Measurements from ENCODE around the gene CNGB1.

Gene CNGB1

DNA sequence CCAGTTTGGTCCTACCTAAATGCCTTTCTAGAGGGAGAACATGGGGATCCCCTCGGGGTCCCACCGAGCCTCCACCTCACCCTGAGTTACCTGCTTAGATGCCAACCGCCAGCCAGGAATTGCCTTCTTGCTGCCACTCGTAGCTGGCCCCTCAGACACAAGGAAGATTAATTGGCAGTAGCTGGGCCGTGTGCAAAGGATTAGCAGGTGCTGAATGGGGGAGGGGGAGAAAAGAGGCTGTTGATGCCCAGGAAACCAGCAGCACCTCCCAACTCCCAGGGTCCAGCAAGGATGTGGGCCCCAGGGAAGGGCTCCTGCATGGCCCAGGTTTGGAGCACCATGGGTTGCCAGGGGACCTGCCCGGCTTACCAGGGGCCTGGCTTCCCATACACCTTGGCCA, at the start of gene CNGB1:
Gene CNGB1, minus strand, starts transcription at position 159 of the 400 bp plus-strand sequence. CDS start 3,842 bp downstream, outside the sequence.
- Histone ChIP-seq H3F3A (ENCODE audit: insufficient read depth, low read length) (no peaks in the 10 kb centered on the region), H2AFZ (ENCODE audit: low read length) (no peak within 1 kb of the TSS), H3K36me3 (ENCODE audit: insufficient read depth, low read length) (no peaks in the 10 kb centered on the region), H4K20me1 (ENCODE audit: insufficient read depth, low read length) (no peaks in the 10 kb centered on the region), H3K27me3 (ENCODE audit: insufficient read depth, low read length) (no peaks in the 10 kb centered on the region), H3K4me1 (ENCODE audit: insufficient read depth, low read length, severe bottlenecking) (no peaks in the 10 kb centered on the region), H3K9me2 (ENCODE audit: low read depth, low read length) (no peaks in the 10 kb centered on the region), H3K27ac (ENCODE audit: low read depth, low read length, poor library complexity, severe bottlenecking) (no peak within 1 kb of the TSS), H3K4me3 (ENCODE audit: low read depth, low read length, poor library complexity, severe bottlenecking) (no peak within 1 kb of the TSS), H3K9ac (ENCODE audit: low read length) (no peak within 1 kb of the TSS), H3K9me3 (ENCODE audit: low read length) (no peaks in the 10 kb centered on the region), H3K4me2 (ENCODE audit: low read length) (no peak within 1 kb of the TSS), H3K79me2 (ENCODE audit: insufficient read depth, low read length) (no peaks in the 10 kb centered on the region)
- TF ChIP-seq EZH2 (IDR thresholded peaks at IDR 0.05; ENCODE audit: borderline replicate concordance, low read length) (no peak), CTCF (IDR thresholded peaks at IDR 0.05; ENCODE audit: low read length) (no peak)

DNA sequence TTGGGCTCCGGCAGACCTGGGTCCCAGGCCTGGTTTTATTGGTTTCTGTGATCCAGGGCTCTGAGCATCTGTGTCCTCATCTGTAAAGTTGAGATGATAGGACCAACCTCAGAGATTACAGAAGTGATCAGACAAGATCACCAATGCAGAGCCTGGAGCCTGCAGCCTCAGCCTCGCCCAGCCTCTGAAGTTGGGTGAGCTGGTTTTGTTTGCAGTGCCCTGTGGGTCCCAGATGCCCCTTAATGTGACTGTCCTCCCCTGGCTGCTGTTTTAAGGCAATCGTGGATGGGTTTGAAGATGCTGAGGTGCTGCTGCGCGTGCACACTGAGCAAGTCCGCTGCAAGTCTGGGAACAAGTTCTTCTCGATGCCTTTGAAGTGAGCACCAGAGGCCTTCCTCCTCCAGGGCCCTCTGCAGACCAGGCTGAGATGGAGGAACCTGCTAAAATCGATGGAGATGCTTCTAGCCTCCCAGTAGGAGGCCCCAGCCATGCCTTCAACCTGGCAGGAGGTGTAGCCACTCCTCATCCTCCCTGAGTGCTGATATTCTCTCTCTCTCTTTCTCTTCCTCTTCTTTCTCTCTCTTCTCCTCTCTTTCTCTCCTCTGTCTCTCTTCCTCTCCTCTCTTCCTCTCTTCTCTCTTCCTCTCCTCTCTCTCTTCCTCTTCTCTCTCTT, 49.1 kb upstream of the CNGB1 start:
- Histone ChIP-seq H3K9me2 (ENCODE audit: low read depth, low read length) (no peaks in the 10 kb centered on the region), H3K4me3 (ENCODE audit: low read depth, low read length, poor library complexity, severe bottlenecking) (no peak overlapping the region), H2AFZ (ENCODE audit: low read length) (no peak overlapping the region), H3K4me2 (ENCODE audit: low read length) (no peak overlapping the region), H3K27ac (ENCODE audit: low read depth, low read length, poor library complexity, severe bottlenecking) (no peak overlapping the region), H3K27me3 (ENCODE audit: insufficient read depth, low read length) (no peaks in the 10 kb centered on the region), H3K79me2 (ENCODE audit: insufficient read depth, low read length) (no peaks in the 10 kb centered on the region), H3F3A (ENCODE audit: insufficient read depth, low read length) (no peaks in the 10 kb centered on the region), H4K20me1 (ENCODE audit: insufficient read depth, low read length) (no peaks in the 10 kb centered on the region), H3K9ac (ENCODE audit: low read length) (no peak overlapping the region), H3K9me3 (ENCODE audit: low read length) (no peaks in the 10 kb centered on the region), H3K4me1 (ENCODE audit: insufficient read depth, low read length, severe bottlenecking) (peaks cover 7% of the 10 kb centered on the region), H3K36me3 (ENCODE audit: insufficient read depth, low read length) (peaks cover 16% of the 10 kb centered on the region; the same call in 1 of the 2 replicates)
- TF ChIP-seq CTCF (IDR thresholded peaks at IDR 0.05; ENCODE audit: low read length): no peak
- TF ChIP-seq EZH2 (IDR thresholded peaks at IDR 0.05; ENCODE audit: borderline replicate concordance, low read length): no peak

DNA sequence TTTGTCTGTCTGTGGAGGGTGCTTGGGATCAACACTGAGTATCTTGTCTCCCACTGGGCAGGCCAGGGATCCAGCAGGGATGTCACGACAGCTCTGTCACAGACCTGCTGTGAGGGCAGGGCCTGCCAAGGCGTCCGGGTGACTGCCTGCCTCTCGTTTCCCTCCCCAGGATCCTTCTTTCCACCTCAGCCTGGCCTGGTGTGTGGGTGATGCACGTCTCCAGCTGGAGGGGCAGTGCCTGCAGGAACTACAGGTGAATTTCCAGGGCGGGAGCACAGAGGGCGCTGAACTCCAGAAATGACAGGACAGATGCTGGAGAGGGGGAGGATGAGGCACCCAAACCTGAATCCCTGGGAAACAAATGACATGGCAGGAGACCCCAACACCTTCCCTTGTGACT, 47.9 kb upstream of the CNGB1 start:
- H3K36me3 ChIP-seq (ENCODE audit: insufficient read depth, low read length): peaks cover 16% of the 10 kb centered on the region; the same call in 1 of the 2 replicates
- H3K9ac ChIP-seq (ENCODE audit: low read length): no peak overlapping the region
- H3K27ac ChIP-seq (ENCODE audit: low read depth, low read length, poor library complexity, severe bottlenecking): no peak overlapping the region
- no peak overlapping the region for H3K4me2 ChIP-seq (ENCODE audit: low read length)
- TF ChIP-seq EZH2 (IDR thresholded peaks at IDR 0.05; ENCODE audit: borderline replicate concordance, low read length): no peak
- TF ChIP-seq CTCF (IDR thresholded peaks at IDR 0.05; ENCODE audit: low read length): no peak
- H2AFZ ChIP-seq (ENCODE audit: low read length): no peak overlapping the region
- H3K79me2 ChIP-seq (ENCODE audit: insufficient read depth, low read length): no peaks in the 10 kb centered on the region
- H4K20me1 ChIP-seq (ENCODE audit: insufficient read depth, low read length): no peaks in the 10 kb centered on the region
- H3K4me3 ChIP-seq (ENCODE audit: low read depth, low read length, poor library complexity, severe bottlenecking): no peak overlapping the region
- H3K4me1 ChIP-seq (ENCODE audit: insufficient read depth, low read length, severe bottlenecking): no peaks in the 10 kb centered on the region
- H3K9me2 ChIP-seq (ENCODE audit: low read depth, low read length): no peaks in the 10 kb centered on the region
- no peaks in the 10 kb centered on the region for H3F3A ChIP-seq (ENCODE audit: insufficient read depth, low read length)
- H3K27me3 ChIP-seq (ENCODE audit: insufficient read depth, low read length): no peaks in the 10 kb centered on the region
- H3K9me3 ChIP-seq (ENCODE audit: low read length): no peaks in the 10 kb centered on the region

All from OCI-LY1 (cell line).